BE2C (cell line): ENCODE results near the gene ISLR. TPM values are rescaled to one million over a fixed set of nuclear protein-coding genes. Genes with fewer than 3 reads are reported as not detected.

Experiments
- DNase-seq: peaks from one replicate; pipeline ENCODE4 v3.0.0-alpha.2; 2020
- H3K27me3 ChIP-seq: fragments of 250-450 bp; sonication (Bioruptor Pico); 2 replicates; pipeline ENCODE4 v1.5.1; 2020; ENCODE audit warnings: mild to moderate bottlenecking
- H3K36me3 ChIP-seq: fragments of 250-450 bp; sonication (Bioruptor Pico); 2 replicates; pipeline ENCODE4 v1.5.1; 2020; ENCODE audit warnings: mild to moderate bottlenecking
- H3K4me1 ChIP-seq: fragments of 250-450 bp; sonication (Bioruptor Pico); 2 replicates; pipeline ENCODE4 v1.5.1; 2020
- H3K4me3 ChIP-seq: 2 replicates; pipeline ENCODE4 v1.5.1; 2011; ENCODE audit warnings: low read depth, low read length
- H3K9me3 ChIP-seq: fragments of 250-450 bp; sonication (Bioruptor Pico); 2 replicates; pipeline ENCODE4 v1.5.1; 2020
- polyA plus RNA-seq: library from polyadenylated mRNA; unstranded; fragments of >200 nt; gene quantifications from one replicate; pipeline ENCODE4 v1.2.1, GENCODE V29; 2012; ENCODE audit warnings: low read depth, missing spikeins; ENCODE audit not compliant: insufficient read length, insufficient read depth
- TF ChIP-seq, protein P1 (sequence below): IDR thresholded peaks from 2 replicates; pipeline ENCODE4 v1.5.1; 2012; ENCODE audit warnings: mild to moderate bottlenecking, low read depth, low read length

Gene ISLR, protein sequence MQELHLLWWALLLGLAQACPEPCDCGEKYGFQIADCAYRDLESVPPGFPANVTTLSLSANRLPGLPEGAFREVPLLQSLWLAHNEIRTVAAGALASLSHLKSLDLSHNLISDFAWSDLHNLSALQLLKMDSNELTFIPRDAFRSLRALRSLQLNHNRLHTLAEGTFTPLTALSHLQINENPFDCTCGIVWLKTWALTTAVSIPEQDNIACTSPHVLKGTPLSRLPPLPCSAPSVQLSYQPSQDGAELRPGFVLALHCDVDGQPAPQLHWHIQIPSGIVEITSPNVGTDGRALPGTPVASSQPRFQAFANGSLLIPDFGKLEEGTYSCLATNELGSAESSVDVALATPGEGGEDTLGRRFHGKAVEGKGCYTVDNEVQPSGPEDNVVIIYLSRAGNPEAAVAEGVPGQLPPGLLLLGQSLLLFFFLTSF
- polyA plus RNA-seq: 42.0 TPM

DNA sequence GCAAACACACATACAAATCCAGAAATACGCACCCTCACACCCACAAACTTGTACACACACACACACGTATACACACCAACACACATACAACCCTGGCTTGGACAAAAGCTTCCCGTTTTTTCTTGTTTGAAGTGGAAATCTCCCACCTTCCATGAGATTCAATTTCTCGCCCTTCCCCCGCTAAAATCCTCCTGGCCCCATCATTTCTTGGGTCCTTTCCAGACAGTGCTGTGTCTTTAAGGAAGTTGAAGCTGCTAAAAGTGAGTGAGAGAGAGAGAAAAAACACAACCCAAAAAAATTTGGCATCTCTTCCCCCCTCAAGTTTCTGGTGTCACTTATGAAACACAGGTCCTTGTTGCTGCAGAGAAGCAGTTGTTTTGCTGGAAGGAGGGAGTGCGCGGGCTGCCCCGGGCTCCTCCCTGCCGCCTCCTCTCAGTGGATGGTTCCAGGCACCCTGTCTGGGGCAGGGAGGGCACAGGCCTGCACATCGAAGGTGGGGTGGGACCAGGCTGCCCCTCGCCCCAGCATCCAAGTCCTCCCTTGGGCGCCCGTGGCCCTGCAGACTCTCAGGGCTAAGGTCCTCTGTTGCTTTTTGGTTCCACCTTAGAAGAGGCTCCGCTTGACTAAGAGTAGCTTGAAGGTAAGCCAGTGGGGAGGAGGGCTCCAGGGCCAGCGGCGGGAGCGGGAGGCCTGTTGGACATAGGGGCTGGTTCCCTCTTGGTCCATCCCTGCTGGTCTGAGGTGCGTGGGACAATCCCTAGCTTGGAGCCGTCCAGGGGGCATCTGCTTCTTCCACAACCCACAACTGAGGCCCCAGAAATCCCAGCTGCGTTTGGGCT, at the start of gene ISLR:
TSS of gene ISLR (plus strand) at position 331 of the 839 bp plus-strand sequence. CDS start 1,149 bp downstream, outside the sequence.
- H3K4me1 ChIP-seq: peaks cover 66% of the 10 kb centered on the region

DNA sequence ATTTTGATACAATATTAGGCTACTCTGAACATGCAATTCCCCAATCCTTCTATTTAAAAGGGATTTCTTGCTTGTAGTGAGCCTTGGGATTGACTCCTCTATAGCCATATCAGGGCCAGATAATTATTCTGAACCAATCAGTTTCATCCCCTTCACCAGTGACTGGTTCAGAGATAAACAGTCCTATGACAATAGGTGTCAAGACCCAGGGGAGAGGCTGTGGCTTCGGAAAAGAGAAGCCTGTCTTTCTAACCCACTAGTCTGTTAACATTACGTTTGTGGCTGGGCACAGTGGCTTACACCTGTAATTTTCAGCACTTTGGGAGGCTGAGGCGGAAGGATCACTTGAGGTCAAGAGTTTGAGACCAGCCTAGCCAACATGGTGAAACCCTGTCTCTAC, 49.3 kb upstream of the ISLR start:
- DNase-seq: no peak
- TF ChIP-seq, protein P1, sequence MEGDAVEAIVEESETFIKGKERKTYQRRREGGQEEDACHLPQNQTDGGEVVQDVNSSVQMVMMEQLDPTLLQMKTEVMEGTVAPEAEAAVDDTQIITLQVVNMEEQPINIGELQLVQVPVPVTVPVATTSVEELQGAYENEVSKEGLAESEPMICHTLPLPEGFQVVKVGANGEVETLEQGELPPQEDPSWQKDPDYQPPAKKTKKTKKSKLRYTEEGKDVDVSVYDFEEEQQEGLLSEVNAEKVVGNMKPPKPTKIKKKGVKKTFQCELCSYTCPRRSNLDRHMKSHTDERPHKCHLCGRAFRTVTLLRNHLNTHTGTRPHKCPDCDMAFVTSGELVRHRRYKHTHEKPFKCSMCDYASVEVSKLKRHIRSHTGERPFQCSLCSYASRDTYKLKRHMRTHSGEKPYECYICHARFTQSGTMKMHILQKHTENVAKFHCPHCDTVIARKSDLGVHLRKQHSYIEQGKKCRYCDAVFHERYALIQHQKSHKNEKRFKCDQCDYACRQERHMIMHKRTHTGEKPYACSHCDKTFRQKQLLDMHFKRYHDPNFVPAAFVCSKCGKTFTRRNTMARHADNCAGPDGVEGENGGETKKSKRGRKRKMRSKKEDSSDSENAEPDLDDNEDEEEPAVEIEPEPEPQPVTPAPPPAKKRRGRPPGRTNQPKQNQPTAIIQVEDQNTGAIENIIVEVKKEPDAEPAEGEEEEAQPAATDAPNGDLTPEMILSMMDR: no peak
- H3K27me3 ChIP-seq: no peaks in the 10 kb centered on the region
- no peak overlapping the region for H3K4me3 ChIP-seq
- H3K36me3 ChIP-seq: no peaks in the 10 kb centered on the region
- no peaks in the 10 kb centered on the region for H3K9me3 ChIP-seq
- H3K4me1 ChIP-seq: peaks cover 15% of the 10 kb centered on the region

More for the DNA sequence above, at the start of gene ISLR:
- Histone ChIP-seq H3K36me3 (no peaks in the 10 kb centered on the region; the same call in 1 of the 2 replicates), H3K4me3 (no peak within 1 kb of the TSS), H3K9me3 (peaks cover 3% of the 10 kb centered on the region; the same call in 1 of the 2 replicates), H3K27me3 (no peaks in the 10 kb centered on the region)
- peak; percentile 41 for DNase-seq
- TF ChIP-seq, protein P1: no peak

DNA sequence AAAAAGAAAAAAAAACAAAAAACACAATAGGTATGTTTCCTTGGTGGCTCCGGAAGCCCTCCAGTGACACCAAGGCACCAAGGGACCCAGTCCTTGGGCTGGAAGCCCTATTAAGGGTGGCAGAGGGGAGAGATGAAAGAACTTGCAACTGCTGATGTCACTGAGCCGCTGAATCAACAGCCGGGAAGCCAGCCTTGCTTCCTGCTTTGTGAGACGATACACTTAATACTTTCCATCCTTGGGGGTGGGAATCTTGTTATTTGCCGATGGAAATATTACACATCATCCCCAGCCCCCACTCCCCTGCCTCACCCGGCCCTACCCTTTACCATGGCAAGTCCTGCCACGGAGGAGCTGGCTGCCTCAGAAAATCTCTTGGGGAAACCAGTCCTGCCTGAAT, 48.8 kb upstream of the ISLR start:
- DNase-seq: no peak
- H3K4me1 ChIP-seq: peaks cover 15% of the 10 kb centered on the region
- H3K27me3 ChIP-seq: no peaks in the 10 kb centered on the region
- TF ChIP-seq, protein P1: no peak
- no peak overlapping the region for H3K4me3 ChIP-seq
- no peaks in the 10 kb centered on the region for H3K9me3 ChIP-seq
- no peaks in the 10 kb centered on the region for H3K36me3 ChIP-seq

DNA sequence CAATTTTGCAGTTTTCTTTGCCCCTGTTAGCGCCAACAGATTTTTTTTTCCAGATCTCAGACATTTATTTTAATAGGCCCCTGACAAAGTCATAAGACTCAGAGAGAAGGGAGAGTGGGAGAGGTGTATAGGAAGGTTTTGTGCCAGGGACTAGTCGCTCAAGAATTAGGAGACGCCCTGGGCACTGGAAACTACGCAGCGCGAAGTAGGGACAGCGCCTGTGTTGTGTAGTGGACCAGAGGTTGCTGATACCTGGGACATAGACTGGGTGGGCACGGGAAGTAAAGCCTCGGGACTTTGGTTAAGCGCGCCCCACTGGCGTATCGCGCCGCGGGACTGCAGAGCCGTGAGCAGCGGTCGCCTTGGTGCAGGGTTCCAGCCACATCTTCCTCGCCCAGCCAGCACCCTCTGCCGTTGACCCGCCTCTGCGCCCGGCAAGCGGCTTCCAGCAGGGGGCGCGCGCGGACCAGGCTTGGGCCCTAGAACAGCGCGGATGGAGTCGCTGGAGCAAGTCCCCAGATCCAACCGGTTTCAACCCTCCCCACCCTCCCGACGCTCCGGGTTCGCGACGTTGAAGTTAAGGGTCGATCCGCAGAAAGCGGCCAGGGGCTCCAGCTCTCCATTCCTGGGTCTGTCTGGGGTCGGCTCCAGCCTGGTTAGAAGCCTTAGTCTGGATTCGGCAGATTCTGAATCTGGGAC, 46.1 kb upstream of the ISLR start:
- Histone ChIP-seq H3K27me3 (no peaks in the 10 kb centered on the region), H3K9me3 (no peaks in the 10 kb centered on the region), H3K36me3 (no peaks in the 10 kb centered on the region), H3K4me1 (peaks cover 11% of the 10 kb centered on the region), H3K4me3 (peak overlapping the region; percentile 64)
- peak; percentile 97 for DNase-seq
- TF ChIP-seq, protein P1: peak; percentile 90

DNA sequence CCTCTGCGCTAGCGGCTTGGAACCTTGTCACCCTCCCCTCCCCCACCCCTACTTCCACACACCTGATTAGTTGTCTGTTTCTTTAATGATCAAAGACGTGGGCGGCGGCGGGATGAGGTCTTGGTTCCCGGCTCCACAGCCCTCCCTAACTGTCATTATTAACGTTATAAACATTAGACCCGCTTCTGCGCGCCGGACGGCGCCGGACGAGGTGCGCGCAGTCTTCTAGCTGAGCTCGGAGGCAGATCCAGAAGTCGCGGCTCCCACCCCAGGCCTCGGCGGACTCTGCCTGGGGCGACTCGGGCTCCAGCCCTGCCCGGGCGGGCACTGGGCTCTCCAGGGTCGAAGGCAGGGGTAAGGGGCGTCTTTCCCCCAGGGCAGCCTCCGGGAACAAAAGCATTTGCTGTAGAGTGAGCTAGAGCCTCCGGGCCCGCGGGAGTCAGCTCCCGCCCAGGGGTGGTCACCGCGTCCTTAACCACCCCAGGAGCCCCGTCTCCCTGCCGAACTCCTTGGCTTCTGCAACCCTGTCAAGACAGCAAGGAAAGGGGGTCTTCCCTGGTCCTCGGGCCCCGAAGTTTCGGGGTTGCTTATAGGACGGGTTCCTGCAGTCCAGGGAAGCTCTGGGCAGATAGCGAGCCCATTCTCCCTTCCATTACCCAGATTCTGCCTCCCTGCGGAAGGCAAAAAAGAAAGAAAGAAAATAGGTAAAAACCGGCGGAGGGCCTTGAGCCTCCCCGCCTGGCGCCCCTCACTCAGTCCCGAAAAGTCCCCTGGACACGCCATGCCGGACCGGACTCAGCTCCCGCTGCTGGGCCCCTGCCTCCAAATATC, 45.3 kb upstream of the ISLR start:
- peaks cover 11% of the 10 kb centered on the region for H3K4me1 ChIP-seq
- TF ChIP-seq, protein P1: no peak
- DNase-seq: peak; percentile 43
- no peaks in the 10 kb centered on the region for H3K36me3 ChIP-seq
- H3K4me3 ChIP-seq: peak overlapping the region; percentile 64
- no peaks in the 10 kb centered on the region for H3K27me3 ChIP-seq
- H3K9me3 ChIP-seq: no peaks in the 10 kb centered on the region
